H1 (cell line): ENCODE measurements around the gene CCL1. TPM values are rescaled to one million over a fixed set of nuclear protein-coding genes. Genes with fewer than 3 reads are reported as not detected.

Source experiments
- CTCF ChIA-PET: fragments of 300-600 bp; sonication (Branson Sonifier 250); formaldehyde crosslinking; loops from one replicate; lab custom pipeline; 2021; ENCODE audit not compliant: partially characterized antibody; lab: Charles Lee
- POLR2A ChIA-PET: fragments of 300-600 bp; sonication (Branson Sonifier 250); formaldehyde crosslinking; loops from one replicate; lab custom pipeline; 2021; ENCODE audit warnings: inconsistent platforms; ENCODE audit not compliant: partially characterized antibody; lab: Charles Lee
- DNase-seq, 2 experiments: peaks; one replicate each; pipeline versions ENCODE4 v3.0.0 to v3.0.0-alpha.2; 2010 to 2022; ENCODE audit warnings: low spot score in 2 of 2, low read depth in 1 of 2, mixed read lengths in 1 of 2
- FAIRE-seq: peaks from 2 replicates; lab custom pipeline; 2011; peaks lifted over from hg19 to GRCh38; lab: Jason Lieb, UNC
- H2AFZ ChIP-seq: 2 replicates; pipeline ENCODE4 v1.8.1; 2012; ENCODE audit warnings: low read length, inconsistent platforms
- H2AK5ac ChIP-seq: 2 replicates; pipeline ENCODE4 v1.6.1; 2013; ENCODE audit warnings: low read depth, low read length
- H2BK120ac ChIP-seq: replicated peaks from 2 replicates; pipeline ENCODE3; 2013; ENCODE audit warnings: low read depth, low read length, inconsistent platforms
- H2BK12ac ChIP-seq: 2 replicates; pipeline ENCODE4 v1.6.1; 2013; ENCODE audit warnings: low read depth, low read length
- H2BK15ac ChIP-seq: 2 replicates; pipeline ENCODE4 v1.6.1; 2013; ENCODE audit warnings: low read length
- H2BK20ac ChIP-seq: 2 replicates; pipeline ENCODE4 v1.6.1; 2013; ENCODE audit warnings: low read length
- H2BK5ac ChIP-seq: 2 replicates; pipeline ENCODE4 v1.6.1; 2013; ENCODE audit warnings: low read depth, low read length
- H3K14ac ChIP-seq: 2 replicates; pipeline ENCODE4 v1.6.1; 2013; ENCODE audit warnings: inconsistent platforms; ENCODE audit not compliant: insufficient read length
- H3K18ac ChIP-seq: 2 replicates; pipeline ENCODE4 v1.6.1; 2013; ENCODE audit warnings: low read length; ENCODE audit errors: extremely low read depth
- H3K23ac ChIP-seq: 2 replicates; pipeline ENCODE4 v1.6.1; 2013; ENCODE audit warnings: inconsistent platforms; ENCODE audit not compliant: insufficient read length
- H3K23me2 ChIP-seq: 2 replicates; pipeline ENCODE4 v1.6.1; 2013; ENCODE audit warnings: low read depth, low read length
- H3K27ac ChIP-seq: 2 replicates; pipeline ENCODE4 v1.6.1; 2011; ENCODE audit warnings: low read depth, low read length, inconsistent platforms
- H3K27me3 ChIP-seq, 4 experiments: replicated peaks in 1 of 4; 1 replicate in 1 of 4; 2 replicates in 3 of 4; pipeline versions ENCODE4 v1.6.1 to v1.8.1; 2011 to 2013; ENCODE audit warnings: low read length in 3 of 4, mild to moderate bottlenecking in 3 of 4, inconsistent platforms in 2 of 4, mixed read lengths in 2 of 4, moderate library complexity in 1 of 4; ENCODE audit not compliant: control insufficient read depth in 3 of 4, insufficient read depth in 3 of 4; ENCODE audit errors: extremely low read depth in 1 of 4
- H3K36me3 ChIP-seq, 4 experiments: 2 replicates each; pipeline versions ENCODE4 v1.6.1 to v1.8.1; 2011 to 2013; ENCODE audit warnings: mild to moderate bottlenecking in 4 of 4, low read length in 3 of 4, moderate library complexity in 2 of 4, control low read depth in 1 of 4, inconsistent platforms in 1 of 4; ENCODE audit not compliant: insufficient read depth in 4 of 4, control insufficient read depth in 2 of 4
- H3K4ac ChIP-seq: replicated peaks from 2 replicates; pipeline ENCODE3; 2013; ENCODE audit warnings: low read length, low read depth, mixed read lengths, inconsistent platforms; ENCODE audit not compliant: insufficient read length
- H3K4me1 ChIP-seq, 4 experiments: replicated peaks in 1 of 4; 1 replicate in 1 of 4; 2 replicates in 3 of 4; pipeline versions ENCODE4 v1.6.1 to v1.8.1; 2011 to 2013; ENCODE audit warnings: low read length in 3 of 4, inconsistent platforms in 2 of 4, mixed read lengths in 1 of 4; ENCODE audit not compliant: insufficient read depth in 4 of 4, control insufficient read depth in 3 of 4
- H3K4me2 ChIP-seq, 2 experiments: 2 replicates each; pipeline versions ENCODE4 v1.6.1 to v1.8.1; 2011 to 2013; ENCODE audit warnings: low read depth in 2 of 2, low read length in 2 of 2, control low read depth in 1 of 2, inconsistent platforms in 1 of 2, mild to moderate bottlenecking in 1 of 2; ENCODE audit not compliant: insufficient read depth in 1 of 2
- H3K4me3 ChIP-seq, 4 experiments: fragments of 200-600, 300-600 bp in 1 of 4; sonication (generic), shearing (Covaris generic), sonication (Bioruptor Twin) in 1 of 4; 2 replicates each; pipeline versions ENCODE4 v1.5.1 to v1.8.1; 2011 to 2016; ENCODE audit warnings: low read length in 4 of 4, low read depth in 3 of 4, control low read depth in 2 of 4, inconsistent platforms in 2 of 4, mild to moderate bottlenecking in 2 of 4, mixed read lengths in 1 of 4, moderate library complexity in 1 of 4; ENCODE audit not compliant: insufficient read depth in 2 of 4; ENCODE audit errors: extremely low read depth in 1 of 4
- H3K56ac ChIP-seq: replicated peaks from 2 replicates; pipeline ENCODE3; 2013; ENCODE audit warnings: low read depth, mild to moderate bottlenecking, mixed read lengths, low read length, inconsistent platforms; ENCODE audit not compliant: insufficient read length
- H3K79me1 ChIP-seq: 2 replicates; pipeline ENCODE4 v1.6.1; 2013; ENCODE audit warnings: low read depth, low read length, control low read depth
- H3K79me2 ChIP-seq, 2 experiments: 2 replicates each; pipeline versions ENCODE4 v1.6.1 to v1.8.1; 2012 to 2013; ENCODE audit warnings: low read length in 2 of 2, mild to moderate bottlenecking in 2 of 2, inconsistent platforms in 1 of 2; ENCODE audit not compliant: insufficient read depth in 2 of 2, control insufficient read depth in 1 of 2
- H3K9ac ChIP-seq, 4 experiments: replicated peaks in 1 of 4; 1 replicate in 1 of 4; 2 replicates in 3 of 4; pipeline versions ENCODE4 v1.6.1 to v1.8.1; 2011 to 2013; ENCODE audit warnings: low read depth in 3 of 4, low read length in 3 of 4, control low read depth in 2 of 4, mild to moderate bottlenecking in 2 of 4, moderate library complexity in 2 of 4, inconsistent platforms in 1 of 4; ENCODE audit errors: extremely low read depth in 1 of 4
- H3K9me3 ChIP-seq, 2 experiments: 2 replicates each; pipeline versions ENCODE4 v1.6.1 to v1.8.1; 2012 to 2013; ENCODE audit warnings: mild to moderate bottlenecking in 2 of 2, moderate library complexity in 2 of 2, control low read depth in 1 of 2, inconsistent platforms in 1 of 2, low read depth in 1 of 2, low read length in 1 of 2, mixed read lengths in 1 of 2; ENCODE audit not compliant: insufficient read depth in 2 of 2
- H4K20me1 ChIP-seq, 2 experiments: replicated peaks in 1 of 2; 2 replicates each; pipeline versions ENCODE3 to v1.8.1; 2011 to 2013; ENCODE audit warnings: inconsistent platforms in 2 of 2, low read length in 2 of 2, mild to moderate bottlenecking in 1 of 2; ENCODE audit not compliant: insufficient read depth in 2 of 2, control insufficient read depth in 1 of 2
- H4K5ac ChIP-seq: 2 replicates; pipeline ENCODE4 v1.6.1; 2013; ENCODE audit warnings: low read length, low read depth, mixed read lengths, inconsistent platforms; ENCODE audit not compliant: insufficient read length
- H4K8ac ChIP-seq: 2 replicates; pipeline ENCODE4 v1.8.0; 2013; ENCODE audit warnings: mild to moderate bottlenecking, moderate library complexity, low read length, inconsistent platforms; ENCODE audit not compliant: insufficient read depth; ENCODE audit errors: extremely low read depth
- H4K91ac ChIP-seq: replicated peaks from 2 replicates; pipeline ENCODE3; 2013; ENCODE audit warnings: low read length, mixed read lengths, inconsistent platforms; ENCODE audit not compliant: insufficient read length
- CTBP2 ChIP-seq: IDR thresholded peaks from 2 replicates; pipeline ENCODE4 v1.7.0; 2011; ENCODE audit warnings: borderline replicate concordance, mild to moderate bottlenecking, moderate library complexity, mixed read lengths, low read length; ENCODE audit not compliant: insufficient read depth, insufficient read length
- FOSL1 ChIP-seq: IDR thresholded peaks from 2 replicates; pipeline ENCODE4 v1.6.1; 2011; ENCODE audit warnings: mild to moderate bottlenecking, low read depth, low read length, moderate library complexity; ENCODE audit not compliant: insufficient read depth
- NRF1 ChIP-seq: IDR thresholded peaks from 2 replicates; pipeline ENCODE4 v1.6.1; 2011; ENCODE audit warnings: mild to moderate bottlenecking, low read depth, low read length, improper control_type of control experiment
- POLR2A ChIP-seq, 2 experiments: IDR thresholded peaks; 1 replicate in 1 of 2; 2 replicates in 1 of 2; pipeline ENCODE4 v1.6.1; 2011; ENCODE audit warnings: low read depth in 2 of 2, low read length in 2 of 2, mild to moderate bottlenecking in 2 of 2; ENCODE audit errors: control extremely low read depth in 1 of 2
- POLR2AphosphoS5 ChIP-seq: IDR thresholded peaks from 2 replicates; pipeline ENCODE4 v1.6.1; 2011; ENCODE audit warnings: low read depth, low read length
- TAF1 ChIP-seq: IDR thresholded peaks from 2 replicates; pipeline ENCODE4 v1.6.1; 2011; ENCODE audit warnings: mild to moderate bottlenecking, low read depth, low read length
- TCF12 ChIP-seq: IDR thresholded peaks from 2 replicates; pipeline ENCODE4 v1.6.1; 2011; ENCODE audit warnings: low read depth, mild to moderate bottlenecking, low read length
- WGBS, 2 experiments: shearing (Covaris generic) in 1 of 2; methylation state at CpG; one replicate each; pipeline versions ENCODE4 v1.1.6 to v1.1.7; 2013 to 2015; ENCODE audit warnings: low lambda C conversion rate in 2 of 2, mixed read lengths in 2 of 2, inconsistent platforms in 1 of 2, low coverage in 1 of 2, missing lambda C conversion rate in 1 of 2; ENCODE audit not compliant: insufficient replicate concordance in 2 of 2, insufficient coverage in 1 of 2, insufficient read length in 1 of 2; ENCODE audit errors: extremely low coverage in 1 of 2, missing lambda C conversion rate in 1 of 2; 5-methylcytosine and 5-hydroxymethylcytosine counted together
- polyA plus RNA-seq, 7 experiments: library from polyadenylated mRNA; depleted of rRNA in 3 of 7; stranded (reverse) in 5 of 7; unstranded in 2 of 7; fragments of >200 nt in 5 of 7; fragments of 200-250 nt in 2 of 7; gene quantifications; 1 replicate in 5 of 7; 2 replicates in 1 of 7; 4 replicates in 1 of 7; pipeline versions ENCODE4 v1.2.1 to v1.2.3, GENCODE V29; 2011 to 2013; ENCODE audit warnings: missing spikeins in 2 of 7, mixed read lengths in 2 of 7
- total RNA-seq: library from RNA; stranded (reverse); fragmentation: NEBNext Ultra II Directional; extraction: Animal tissue kit (Norgen Biotek cat#: 25700); gene quantifications from 2 replicates; pipeline ENCODE4 v1.2.1, GENCODE V29; 2021

The CCL1 gene
- total and polyA plus RNA-seq, 2 of the 8 experiments (the other 6 are each of a cell fraction or from before 2014, with no cell fraction given) = not detected

- CTCF ChIA-PET = interaction anchor here (0.5 to 2.1 kb wide), 8 partner anchors 12 to 405 kb away, joined by 3 to 26 read pairs (median 4); partner anchors contain the start of gene CCL1
- WGBS, 2 experiments = 91% methylated on average over 4 of the region's 4 CpGs; no CpG with 5 or more reads in 1 of the 2 experiments
- Histone ChIP-seq H3K14ac (no peak overlapping the region), H3K56ac (no peak overlapping the region), H3K9ac (no peak overlapping the region), H3K23ac (no peak overlapping the region), H2BK5ac (no peak overlapping the region), H4K91ac (no peak overlapping the region), H4K20me1 (no peaks in the 10 kb centered on the region), H2BK120ac (no peak overlapping the region), H2BK12ac (no peak overlapping the region), H3K18ac (no peak overlapping the region), H4K5ac (no peak overlapping the region), H2AFZ (no peak overlapping the region), H3K4ac (no peak overlapping the region), H3K9me3 (no peaks in the 10 kb centered on the region), H3K36me3 (no peaks in the 10 kb centered on the region), H3K4me3 (no peak overlapping the region), H3K23me2 (no peaks in the 10 kb centered on the region), H2BK15ac (no peak overlapping the region), H4K8ac (no peak overlapping the region), H3K4me1 (peaks cover 0 to 3% (median 0%) of the 10 kb centered on the region in 4 experiments; a peak in 1 of 7 replicates), H3K27me3 (no peaks in the 10 kb centered on the region), H3K27ac (no peak overlapping the region), H3K79me2 (no peaks in the 10 kb centered on the region), H3K4me2 (no peak overlapping the region), H3K79me1 (no peaks in the 10 kb centered on the region), H2BK20ac (no peak overlapping the region), H2AK5ac (no peak overlapping the region)
- TF ChIP-seq TAF1 = no peak
- TF ChIP-seq NRF1 = no peak
- TF ChIP-seq POLR2AphosphoS5 = no peak
- no peak for TF ChIP-seq FOSL1
- TF ChIP-seq POLR2A (IDR thresholded peaks at IDR 0.05; ENCODE audit: control extremely low read depth in 1 of 2, low read depth in 2 of 2, low read length in 2 of 2) = no peak
- TF ChIP-seq TCF12 = no peak
- no peak for TF ChIP-seq CTBP2
- POLR2A ChIA-PET = no interaction called here
- DNase-seq (no peak), FAIRE-seq (no peak)
Measured at GRCh38 chr17:34349751-34350150, 13.3 kb downstream of the CCL1 start.
